GM12878 (cell line): ENCODE data around the gene RARA.

ENCODE experiments used
- BRCA1 ChIP-seq: IDR thresholded peaks from 2 replicates; pipeline ENCODE4 v1.6.1; 2011; ENCODE audit warnings: low read depth, low read length, improper control_type of control experiment
- CREB1 ChIP-seq: IDR thresholded peaks from 2 replicates; pipeline ENCODE4 v1.6.1; 2012; ENCODE audit warnings: low read depth, mild to moderate bottlenecking, inconsistent platforms
- CTCF ChIP-seq, 3 experiments: IDR thresholded peaks in 2 of 3; conservative IDR thresholded peaks in 1 of 3; 2 replicates each; pipeline ENCODE4 v1.5.1; 2011; ENCODE audit warnings: low read depth in 3 of 3, low read length in 3 of 3, mild to moderate bottlenecking in 3 of 3, control low read depth in 2 of 3, moderate library complexity in 2 of 3, inconsistent platforms in 1 of 3, mixed read lengths in 1 of 3; ENCODE audit not compliant: control insufficient read depth in 2 of 3, insufficient read depth in 1 of 3; ENCODE audit errors: extremely low read depth in 1 of 3
- JUND ChIP-seq: IDR thresholded peaks from 2 replicates; pipeline ENCODE4 v1.6.1; 2012; ENCODE audit warnings: low read depth, mild to moderate bottlenecking, low read length, improper control_type of control experiment, moderate library complexity
- POLR2A ChIP-seq: IDR thresholded peaks from 2 replicates; pipeline ENCODE4 v1.6.1; 2011; ENCODE audit warnings: low read depth, mild to moderate bottlenecking, low read length
- POLR2AphosphoS2 ChIP-seq: IDR thresholded peaks from 2 replicates; pipeline ENCODE4 v1.6.1; 2011; ENCODE audit warnings: low read depth, mild to moderate bottlenecking, low read length, improper control_type of control experiment, moderate library complexity
- RAD51 ChIP-seq: fragments of 450-650 bp; IDR thresholded peaks from 2 replicates; pipeline ENCODE4 v1.6.1; 2016; ENCODE audit warnings: moderate library complexity, mild to moderate bottlenecking, inconsistent platforms
- RFX5 ChIP-seq: IDR thresholded peaks from 2 replicates; pipeline ENCODE4 v1.6.1; 2011; ENCODE audit warnings: low read depth, low read length, improper control_type of control experiment
- SIN3A ChIP-seq: IDR thresholded peaks from 2 replicates; pipeline ENCODE4 v1.6.1; 2012; ENCODE audit warnings: low read depth, low read length, improper control_type of control experiment
- ZNF274 ChIP-seq: IDR thresholded peaks from one replicate; pipeline ENCODE4 v1.8.0; 2011; ENCODE audit not compliant: insufficient read length, insufficient read depth
- TF ChIP-seq, protein P1 (sequence below): IDR thresholded peaks from 2 replicates; pipeline ENCODE4 v1.6.1; 2012; ENCODE audit warnings: mild to moderate bottlenecking, low read depth, low read length

GRCh38 chr17:40286473-40286872 lies 22.5 kb upstream of the RARA start:
- TF ChIP-seq POLR2AphosphoS2 (no peak), CTCF (IDR thresholded peaks at IDR 0.05 in 2 of 3, conservative IDR thresholded peaks at IDR 0.05 in 1 of 3; ENCODE audit: control insufficient read depth in 2 of 3, extremely low read depth in 1 of 3, insufficient read depth in 1 of 3, low read depth in 3 of 3, low read length in 3 of 3) (no peak), RAD51 (no peak), RFX5 (no peak), SIN3A (no peak), BRCA1 (no peak), ZNF274 (no peak), POLR2A (no peak), JUND (no peak), CREB1 (no peak)
- TF ChIP-seq, protein P1, sequence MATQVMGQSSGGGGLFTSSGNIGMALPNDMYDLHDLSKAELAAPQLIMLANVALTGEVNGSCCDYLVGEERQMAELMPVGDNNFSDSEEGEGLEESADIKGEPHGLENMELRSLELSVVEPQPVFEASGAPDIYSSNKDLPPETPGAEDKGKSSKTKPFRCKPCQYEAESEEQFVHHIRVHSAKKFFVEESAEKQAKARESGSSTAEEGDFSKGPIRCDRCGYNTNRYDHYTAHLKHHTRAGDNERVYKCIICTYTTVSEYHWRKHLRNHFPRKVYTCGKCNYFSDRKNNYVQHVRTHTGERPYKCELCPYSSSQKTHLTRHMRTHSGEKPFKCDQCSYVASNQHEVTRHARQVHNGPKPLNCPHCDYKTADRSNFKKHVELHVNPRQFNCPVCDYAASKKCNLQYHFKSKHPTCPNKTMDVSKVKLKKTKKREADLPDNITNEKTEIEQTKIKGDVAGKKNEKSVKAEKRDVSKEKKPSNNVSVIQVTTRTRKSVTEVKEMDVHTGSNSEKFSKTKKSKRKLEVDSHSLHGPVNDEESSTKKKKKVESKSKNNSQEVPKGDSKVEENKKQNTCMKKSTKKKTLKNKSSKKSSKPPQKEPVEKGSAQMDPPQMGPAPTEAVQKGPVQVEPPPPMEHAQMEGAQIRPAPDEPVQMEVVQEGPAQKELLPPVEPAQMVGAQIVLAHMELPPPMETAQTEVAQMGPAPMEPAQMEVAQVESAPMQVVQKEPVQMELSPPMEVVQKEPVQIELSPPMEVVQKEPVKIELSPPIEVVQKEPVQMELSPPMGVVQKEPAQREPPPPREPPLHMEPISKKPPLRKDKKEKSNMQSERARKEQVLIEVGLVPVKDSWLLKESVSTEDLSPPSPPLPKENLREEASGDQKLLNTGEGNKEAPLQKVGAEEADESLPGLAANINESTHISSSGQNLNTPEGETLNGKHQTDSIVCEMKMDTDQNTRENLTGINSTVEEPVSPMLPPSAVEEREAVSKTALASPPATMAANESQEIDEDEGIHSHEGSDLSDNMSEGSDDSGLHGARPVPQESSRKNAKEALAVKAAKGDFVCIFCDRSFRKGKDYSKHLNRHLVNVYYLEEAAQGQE, result no peak
